GM23248 (cell line): ENCODE data around the gene PRODH2.

Experiments used
- EZH2 ChIP-seq: fragments of 200-600 bp; sonication (generic); IDR thresholded peaks from 2 replicates; pipeline ENCODE4 v1.6.1; 2018; ENCODE audit warnings: antibody characterized with exemption, mild to moderate bottlenecking; ENCODE audit not compliant: insufficient read depth, poor library complexity, severe bottlenecking
- EZH2phosphoT487 ChIP-seq: fragments of 200-600 bp; sonication (generic); IDR thresholded peaks from 2 replicates; pipeline ENCODE4 v1.6.1; 2018; ENCODE audit warnings: antibody characterized with exemption, moderate library complexity, mild to moderate bottlenecking, low read depth; ENCODE audit not compliant: insufficient read depth

DNA sequence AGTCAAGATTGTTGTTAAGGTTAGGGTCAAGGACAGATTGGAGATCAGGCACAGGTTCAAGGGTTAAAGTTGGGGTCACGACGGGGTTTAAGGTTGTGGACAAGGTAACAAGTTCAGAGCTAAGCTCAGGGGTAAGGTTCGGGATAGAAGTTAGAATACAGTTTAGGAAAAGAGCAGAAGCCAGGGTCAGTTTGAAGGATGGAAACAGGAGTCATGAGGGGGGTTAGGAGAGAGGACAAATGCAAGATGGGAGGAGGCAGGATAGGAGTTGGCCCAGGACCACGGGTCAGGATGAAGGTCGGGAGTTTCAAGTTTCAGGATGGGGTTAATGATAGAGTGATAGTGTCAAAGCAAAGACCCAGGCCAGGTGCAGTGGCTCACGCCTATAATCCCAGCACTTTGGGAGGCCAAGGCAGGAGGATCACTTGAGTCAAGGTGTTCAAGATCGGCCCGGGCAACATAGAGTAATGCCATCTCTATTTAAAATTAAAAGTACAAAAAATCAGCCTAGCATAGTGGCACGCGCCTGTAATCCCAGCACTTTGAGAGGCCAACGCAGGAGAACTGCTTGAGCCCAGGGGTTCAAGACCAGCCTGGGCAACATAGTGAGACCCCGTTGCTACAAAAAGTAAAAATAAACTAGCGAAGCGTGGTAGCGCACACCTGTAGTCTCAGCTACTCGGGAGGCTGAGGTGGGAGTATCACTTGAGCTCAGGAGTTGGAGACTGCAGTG lies 32.0 kb upstream of the PRODH2 start:
- TF ChIP-seq EZH2phosphoT487 (no peak), EZH2 (no peak)
